Breast epithelium (tissue), 4 donors: ENCODE data around the gene CYP26A1. TPM values are rescaled to one million over a fixed set of nuclear protein-coding genes. Genes with fewer than 3 reads are reported as not detected.

Experiments used
- DNase-seq, 2 donors: peaks; one replicate each; pipeline ENCODE4 v3.0.0-alpha.2; 2019; ENCODE audit warnings: low spot score in 2 of 2
- H3K27ac ChIP-seq, 2 donors: fragments of 200-600 bp; sonication (generic) in 1 of 2; one replicate each; pipeline ENCODE4 v1.5.1; 2016 to 2019; ENCODE audit warnings: mild to moderate bottlenecking in 1 of 2
- H3K27me3 ChIP-seq, 2 donors: fragments of 200-600 bp; sonication (generic) in 1 of 2; one replicate each; pipeline versions ENCODE4 v1.5.1 to v1.6.0; 2017 to 2019; ENCODE audit warnings: control low read depth in 1 of 2, mild to moderate bottlenecking in 1 of 2
- H3K36me3 ChIP-seq: fragments of 200-600 bp; one replicate; pipeline ENCODE4 v1.5.1; 2019
- H3K4me1 ChIP-seq, 2 donors: fragments of 200-600 bp; sonication (generic); one replicate each; pipeline ENCODE4 v1.5.1; 2016 to 2019; ENCODE audit warnings: control low read depth in 1 of 2
- H3K4me3 ChIP-seq, 3 donors: fragments of 200-600 bp; sonication (generic); 1 replicate in 2 of 3; 2 replicates in 1 of 3; pipeline ENCODE4 v1.5.1; 2016 to 2019; ENCODE audit warnings: mild to moderate bottlenecking in 3 of 3, moderate library complexity in 2 of 3
- H3K9me3 ChIP-seq, 2 donors: fragments of 200-600 bp; sonication (generic) in 1 of 2; one replicate each; pipeline ENCODE4 v1.5.1; 2016 to 2019; ENCODE audit warnings: control low read depth in 1 of 2
- CTCF ChIP-seq, 3 donors: fragments of 450-650 bp; IDR thresholded peaks; one replicate each; pipeline ENCODE4 v1.5.1; 2016 to 2017; ENCODE audit warnings: antibody characterized with exemption in 3 of 3, mild to moderate bottlenecking in 3 of 3, moderate library complexity in 3 of 3
- POLR2A ChIP-seq: fragments of 450-650 bp; IDR thresholded peaks from one replicate; pipeline ENCODE4 v1.6.1; 2016; ENCODE audit warnings: antibody characterized with exemption, mild to moderate bottlenecking, moderate library complexity
- POLR2AphosphoS5 ChIP-seq, 3 donors: sonication (generic); formaldehyde crosslinking; IDR thresholded peaks; one replicate each; pipeline ENCODE4 v1.6.1; 2017; ENCODE audit warnings: antibody characterized with exemption in 3 of 3
- intact Hi-C: fragments of 100-400 bp; cut with DNase I; formaldehyde crosslinking; loops from one replicate; pipeline ENCODE4 v1.15.1; 2023; ENCODE audit warnings: low total_unique reads
- total RNA-seq, 3 donors: library from RNA; depleted of rRNA; stranded (reverse); fragments of >200 nt; gene quantifications; one replicate each; pipeline ENCODE4 v1.1.0, GENCODE V29; 2016

CYP26A1 gene
- total RNA-seq, 3 donors from 2014 or later, result 0.33 to 2.3 TPM; not detected in 1

- Histone ChIP-seq H3K4me3 (no peak overlapping the region), H3K27me3 (no peaks in the 10 kb centered on the region), H3K27ac (peak overlapping the region in 1 of 2 donors; percentile 43), H3K9me3 (peaks cover 14 to 15% of the 10 kb centered on the region in 2 donors), H3K36me3 (no peaks in the 10 kb centered on the region), H3K4me1 (no peaks in the 10 kb centered on the region)
- intact Hi-C loops, result no loop called here
- TF ChIP-seq CTCF (IDR thresholded peaks at IDR 0.05) (no peak), POLR2AphosphoS5 (IDR thresholded peaks at IDR 0.05) (no peak), POLR2A (no peak)
- peak in 1 of 2 donors; percentile 51 for DNase-seq
Measured at GRCh38 chr10:93124580-93125318, 51.1 kb downstream of the CYP26A1 start.

- TF ChIP-seq POLR2AphosphoS5 (IDR thresholded peaks at IDR 0.05), result no peak
- TF ChIP-seq POLR2A, result no peak
- no peak for TF ChIP-seq CTCF (IDR thresholded peaks at IDR 0.05)
- no peak overlapping the region for H3K27ac ChIP-seq
- no peak for DNase-seq
- peaks cover 14 to 15% of the 10 kb centered on the region in 2 donors for H3K9me3 ChIP-seq
- no peaks in the 10 kb centered on the region for H3K27me3 ChIP-seq
- intact Hi-C loops, result no loop called here
- no peaks in the 10 kb centered on the region for H3K4me1 ChIP-seq
- H3K4me3 ChIP-seq, result no peak overlapping the region
- no peaks in the 10 kb centered on the region for H3K36me3 ChIP-seq
Measured at GRCh38 chr10:93125966-93126365, 52.3 kb downstream of the CYP26A1 start.

- Histone ChIP-seq H3K4me1 (no peaks in the 10 kb centered on the region), H3K9me3 (peaks cover 14 to 15% of the 10 kb centered on the region in 2 donors), H3K27me3 (no peaks in the 10 kb centered on the region), H3K4me3 (no peak overlapping the region), H3K27ac (no peak overlapping the region), H3K36me3 (no peaks in the 10 kb centered on the region)
- intact Hi-C loops, result no loop called here
- no peak for DNase-seq
- TF ChIP-seq CTCF (IDR thresholded peaks at IDR 0.05) (no peak), POLR2A (no peak), POLR2AphosphoS5 (IDR thresholded peaks at IDR 0.05) (no peak)
Measured at GRCh38 chr10:93126483-93127052, 52.9 kb downstream of the CYP26A1 start.

Other genes starting within 250 kb of the CYP26A1 start
- gene EXOC6, start 225.4 kb upstream of the CYP26A1 start, total RNA-seq, result 10 to 100 TPM in 2 of 3 donors, 1 to 10 TPM in 1; 7.0 to 26.1 (median 16.1) TPM
- under 1 TPM in 2 of 3 donors, not detected in 1; 0.15 to 0.16 TPM for gene CYP26C1, start 13.1 kb upstream of the CYP26A1 start, total RNA-seq